ENCODE data around the gene ZNF385B.
"Not testable (repeated sequence)": the region's sequence is repeated elsewhere in the genome, so short reads cannot be mapped to it uniquely, and the experiment has no call there.

ZNF385B gene

DNA sequence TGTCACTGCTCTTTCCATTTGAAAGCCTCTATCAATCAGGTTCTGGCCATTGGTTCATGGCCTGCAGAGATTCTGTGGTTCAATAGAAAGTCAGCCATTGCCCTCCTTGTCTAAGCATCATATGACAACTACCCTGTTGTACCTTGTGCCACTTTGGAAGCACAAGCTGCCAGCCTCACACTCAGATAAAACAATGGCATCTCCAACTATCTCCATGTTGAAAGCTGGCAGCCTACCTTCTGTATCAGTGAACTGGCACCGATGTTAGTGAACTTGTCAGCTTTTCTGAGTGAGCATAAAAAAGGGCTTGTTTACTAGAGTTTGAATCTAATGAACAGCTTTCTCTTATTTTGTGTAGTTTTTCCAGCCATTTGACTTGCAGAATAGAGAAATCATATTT, 393.5 kb downstream of the ZNF385B start:
- no peak for DNase-seq

DNA sequence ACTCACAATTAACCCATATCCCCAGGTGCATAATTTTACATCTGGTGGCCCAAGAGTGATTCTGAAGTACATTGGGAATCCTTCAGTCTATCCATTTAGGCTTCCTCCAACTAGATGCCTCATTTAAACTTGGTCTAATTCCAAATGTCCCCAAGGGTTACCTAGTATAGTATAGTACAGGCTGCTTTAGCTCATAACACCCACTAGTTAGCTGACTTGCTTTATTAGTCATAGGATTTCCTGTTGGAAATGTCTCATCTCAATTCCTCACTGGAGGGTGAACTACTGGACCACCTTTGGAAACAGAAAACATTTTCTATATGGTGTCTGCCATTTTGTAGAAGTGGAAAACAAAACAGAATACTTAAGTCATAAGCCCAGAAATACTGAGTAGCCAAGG, 394.3 kb downstream of the ZNF385B start:
- no peak for DNase-seq

DNA sequence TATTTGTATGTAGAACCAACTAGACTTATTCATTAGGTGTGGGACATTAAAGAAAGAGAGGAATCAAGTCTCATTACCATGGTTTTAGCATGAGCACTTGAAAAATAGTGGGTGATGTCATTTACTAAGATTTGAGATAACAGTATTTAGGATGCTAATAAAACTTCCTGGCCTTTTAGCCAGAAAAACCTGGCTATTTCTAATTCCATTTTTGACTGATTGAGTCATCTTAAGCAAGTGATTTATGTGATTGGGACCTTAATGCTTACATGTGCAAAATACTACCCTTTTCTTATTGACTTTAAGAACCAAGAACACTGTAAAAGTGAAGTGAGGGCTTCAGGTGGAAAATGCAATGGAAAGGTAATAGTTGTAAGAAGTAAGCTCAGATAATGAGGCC, 400.0 kb downstream of the ZNF385B start:
- no peak for DNase-seq

DNA sequence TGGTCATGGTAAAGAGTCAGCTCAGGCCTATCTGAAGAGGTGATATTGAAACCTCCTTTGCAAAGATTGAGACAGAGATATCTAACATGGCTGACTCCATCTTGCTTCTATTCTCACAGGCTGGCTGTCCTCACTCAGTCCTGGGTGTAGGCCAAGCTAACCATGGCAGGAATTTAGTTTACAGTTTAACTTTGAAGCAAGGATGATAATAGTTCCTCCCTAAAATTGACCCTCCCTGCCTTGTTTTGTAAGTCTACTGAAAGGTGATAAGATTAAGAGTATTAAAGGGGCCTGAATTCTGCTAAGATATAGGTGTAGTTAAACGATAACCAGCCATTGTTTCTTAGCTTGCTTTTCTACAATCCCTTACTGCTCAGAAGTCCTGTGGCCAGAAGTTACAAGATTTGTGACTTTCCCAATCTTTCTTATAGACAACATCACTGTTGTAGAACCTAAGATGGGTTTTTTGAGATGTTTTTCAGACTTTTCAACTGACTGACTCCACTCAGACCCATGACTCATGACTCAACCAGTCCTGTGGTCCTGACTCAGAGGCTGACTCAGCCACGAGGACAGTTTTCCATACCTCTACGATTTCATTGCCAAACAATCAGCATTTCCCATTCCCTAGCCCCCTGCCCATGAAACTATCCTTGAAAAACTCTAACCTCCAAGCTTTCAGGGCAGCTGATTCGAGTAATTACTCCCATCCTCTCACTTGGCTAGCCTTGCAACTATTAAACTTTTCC, 401.1 kb downstream of the ZNF385B start:
- DNase-seq: no peak

DNA sequence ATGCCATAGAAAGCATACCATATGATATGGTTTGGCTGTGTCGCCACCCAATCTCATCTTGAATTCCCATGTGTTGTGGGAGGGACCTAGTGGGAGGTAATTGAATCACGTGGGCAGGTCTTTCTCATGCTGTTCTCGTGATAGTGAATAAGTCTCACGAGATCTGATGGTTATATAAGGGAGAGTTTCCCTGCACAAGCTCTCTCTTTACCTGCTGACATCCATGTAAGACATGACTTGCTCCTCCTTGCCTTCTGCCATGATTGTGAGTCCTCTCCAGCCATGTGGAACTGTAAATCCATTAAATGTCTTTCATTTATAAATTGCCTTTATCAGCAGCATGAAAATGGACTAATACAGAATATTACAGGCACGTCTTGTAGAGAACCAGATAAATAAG, 403.3 kb downstream of the ZNF385B start:
- not testable (repeated sequence) for DNase-seq

DNA sequence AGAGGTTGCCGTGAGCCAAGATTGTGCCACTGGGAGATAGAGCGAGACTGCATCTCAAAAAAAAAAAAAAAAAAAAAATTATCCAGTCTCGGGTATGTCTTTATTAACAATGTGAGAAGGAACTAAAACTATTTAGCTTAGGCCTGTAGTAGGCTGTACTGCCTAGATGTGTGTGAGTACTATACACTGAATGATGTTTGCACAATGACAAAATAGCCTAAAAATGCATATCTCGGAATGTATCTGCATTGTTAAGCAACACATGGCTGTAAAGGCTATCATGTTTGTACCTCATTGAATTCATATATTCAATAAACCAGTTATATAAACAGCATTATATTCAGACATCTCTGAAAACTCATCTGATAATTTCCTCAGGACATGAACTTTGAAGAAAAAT, 405.6 kb downstream of the ZNF385B start:
- DNase-seq: no peak

DNA sequence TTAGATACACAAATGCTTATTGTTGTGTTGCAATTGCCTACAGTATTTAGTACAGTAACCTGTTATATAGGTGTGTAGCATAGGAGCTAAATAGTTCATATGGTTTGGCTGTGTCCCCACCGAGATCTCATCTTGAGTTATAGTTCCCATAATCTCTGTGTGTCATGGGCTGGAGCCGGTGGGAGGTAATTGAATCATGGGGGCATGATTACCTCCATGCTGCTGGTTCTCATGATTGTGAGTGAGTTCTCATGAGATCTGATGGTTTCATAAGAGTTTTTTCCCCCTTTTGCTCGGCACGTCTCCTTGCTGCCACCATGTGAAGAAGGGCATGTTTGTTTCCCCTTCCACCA, 406.3 kb downstream of the ZNF385B start:
- no peak for DNase-seq

DNA sequence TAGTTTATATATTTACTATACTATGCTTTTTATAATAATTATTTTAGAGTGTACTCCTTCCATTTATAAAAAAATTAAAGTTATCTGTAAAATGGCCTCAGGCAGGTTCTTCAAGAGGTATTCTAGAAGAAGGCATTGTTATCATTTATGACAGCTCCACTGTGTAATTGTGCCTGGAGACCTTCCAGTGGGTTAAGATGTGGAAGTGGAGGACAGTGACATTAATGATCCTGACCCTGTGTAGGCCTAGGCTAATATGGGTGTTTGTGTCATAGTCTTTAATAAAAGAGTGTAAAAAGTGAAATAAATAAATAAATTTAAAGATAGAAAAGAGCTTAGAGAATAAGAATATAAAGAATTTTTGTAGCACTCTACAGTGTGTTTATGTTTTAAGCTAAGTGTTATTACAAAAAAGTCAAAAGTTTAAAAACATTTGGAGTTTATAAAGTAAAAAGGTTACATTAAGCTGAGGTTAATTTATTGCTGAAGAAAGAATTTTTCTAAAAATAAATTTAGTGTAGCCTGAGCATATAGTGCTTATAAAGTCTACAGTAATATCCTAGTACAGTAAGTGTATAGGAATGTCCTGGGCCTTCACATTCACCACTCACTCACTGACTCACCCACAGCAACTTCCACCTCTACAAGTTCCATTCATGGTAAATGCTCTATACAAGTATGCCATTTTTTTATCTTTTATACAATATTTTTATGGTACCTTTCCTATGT, 406.8 kb downstream of the ZNF385B start:
- no peak for DNase-seq

DNA sequence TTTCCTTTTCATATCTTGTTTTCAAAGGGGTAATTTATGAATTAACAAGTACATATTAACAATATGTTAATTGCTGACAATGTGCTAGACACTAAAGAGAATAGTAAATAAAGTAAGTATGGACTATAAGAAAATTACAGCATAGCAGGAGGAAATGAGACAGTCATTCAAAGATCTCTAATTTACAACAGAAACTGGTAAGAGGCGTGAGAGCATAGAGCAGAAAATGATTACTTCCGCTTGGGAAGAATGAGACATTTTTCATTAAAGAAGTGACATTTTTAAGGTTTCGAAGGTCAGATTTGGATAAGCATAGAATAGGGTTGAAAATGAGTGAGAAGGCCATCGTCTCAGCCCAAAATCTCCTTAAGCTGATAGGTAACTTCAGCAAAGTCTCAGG, 412.4 kb downstream of the ZNF385B start:
- no peak for DNase-seq

DNA sequence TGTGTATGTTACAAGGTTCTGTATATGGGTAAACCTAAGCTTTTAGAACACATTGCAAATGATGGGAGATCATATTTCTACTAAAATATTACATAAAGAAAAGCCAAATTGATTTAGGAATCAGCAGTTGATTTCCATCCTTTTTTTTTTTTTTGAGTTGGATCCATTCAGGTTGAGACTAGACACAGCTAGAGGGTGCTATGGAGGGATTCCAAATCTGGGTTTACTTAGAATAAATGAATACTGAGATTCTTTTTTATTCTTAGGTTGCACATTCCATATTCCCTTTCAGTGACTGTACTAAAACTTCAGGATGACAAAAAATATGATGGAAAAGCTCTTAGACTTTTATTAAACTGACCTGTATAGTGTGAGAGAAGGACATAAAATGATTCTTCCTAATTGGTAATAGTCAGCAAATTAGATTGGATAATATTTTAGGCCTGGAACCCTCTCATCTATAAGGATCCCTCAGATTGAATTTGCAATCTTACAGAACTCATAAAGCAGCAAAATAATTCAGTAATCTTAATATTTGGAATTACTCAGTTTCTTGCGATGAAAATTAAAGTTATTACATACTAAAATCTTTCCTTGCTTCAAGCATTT, 413.5 kb downstream of the ZNF385B start:
- DNase-seq: no peak

DNA sequence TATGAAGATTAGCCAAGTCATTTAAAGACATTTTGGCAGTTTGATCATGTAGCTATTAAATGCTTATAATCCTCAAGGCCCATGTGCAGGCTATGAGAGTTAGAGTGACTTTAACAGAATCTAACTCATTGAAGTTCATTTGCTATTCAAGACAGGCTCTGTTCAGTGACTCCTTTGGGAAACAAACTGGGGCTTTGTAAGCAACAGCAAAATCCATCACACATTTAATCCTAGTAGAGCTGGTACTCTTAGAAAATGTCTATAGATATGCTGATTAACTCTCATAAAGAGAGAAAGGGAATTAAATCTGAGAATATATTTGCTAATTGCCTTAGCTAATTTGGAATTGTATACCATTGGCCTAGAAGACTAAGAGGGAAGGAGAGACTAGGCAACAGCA, 414.0 kb downstream of the ZNF385B start:
- DNase-seq: no peak

DNA sequence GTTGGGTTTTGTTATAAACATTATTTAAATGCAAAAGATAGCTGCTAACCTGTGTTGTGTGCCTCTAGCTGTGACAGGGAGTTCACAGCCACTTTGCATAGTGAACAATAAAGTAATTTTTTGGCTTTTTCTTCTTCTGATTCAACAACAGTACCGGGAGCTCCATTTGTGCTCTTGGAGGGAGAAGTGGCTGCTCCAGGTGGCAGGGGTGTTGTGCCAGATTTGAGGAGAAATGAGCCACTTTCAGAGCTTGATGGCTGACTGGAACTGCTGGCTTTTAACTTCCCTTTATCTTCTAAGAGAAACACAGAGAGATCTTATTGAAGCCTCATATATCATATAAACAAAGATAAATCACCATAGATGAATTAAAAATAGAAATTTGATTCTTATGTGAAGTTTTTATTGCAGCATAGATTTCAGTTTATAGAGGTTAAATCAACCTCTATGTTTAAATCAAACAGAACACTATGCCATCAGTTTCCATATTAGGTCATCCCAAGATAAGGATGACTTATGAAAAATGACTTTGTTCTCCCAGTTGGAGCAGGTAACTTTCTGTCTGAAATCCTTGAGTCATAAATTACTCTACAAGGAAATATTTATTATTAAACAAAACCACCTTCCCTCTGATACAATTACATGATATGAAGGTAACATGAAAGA, 414.8 kb downstream of the ZNF385B start:
- DNase-seq: no peak

DNA sequence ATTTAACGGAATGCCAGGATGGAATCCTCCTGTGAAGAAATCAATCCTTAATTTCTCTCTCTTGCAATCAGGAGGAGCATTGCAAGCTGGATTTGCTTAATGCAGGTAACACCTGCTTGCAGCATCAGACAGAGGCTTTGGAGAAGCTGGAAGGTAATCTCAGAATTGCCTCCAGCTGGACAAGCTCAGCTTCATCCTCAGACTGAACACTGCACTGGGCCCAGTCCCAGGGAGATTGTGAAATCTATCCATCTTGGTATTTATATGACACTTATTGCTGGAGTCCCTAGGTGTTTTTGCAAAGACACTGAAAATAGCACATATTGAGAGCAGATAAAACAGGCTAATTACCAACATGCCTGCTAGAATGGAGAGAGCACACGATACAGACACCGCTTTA, 417.4 kb downstream of the ZNF385B start:
- DNase-seq: no peak

DNA sequence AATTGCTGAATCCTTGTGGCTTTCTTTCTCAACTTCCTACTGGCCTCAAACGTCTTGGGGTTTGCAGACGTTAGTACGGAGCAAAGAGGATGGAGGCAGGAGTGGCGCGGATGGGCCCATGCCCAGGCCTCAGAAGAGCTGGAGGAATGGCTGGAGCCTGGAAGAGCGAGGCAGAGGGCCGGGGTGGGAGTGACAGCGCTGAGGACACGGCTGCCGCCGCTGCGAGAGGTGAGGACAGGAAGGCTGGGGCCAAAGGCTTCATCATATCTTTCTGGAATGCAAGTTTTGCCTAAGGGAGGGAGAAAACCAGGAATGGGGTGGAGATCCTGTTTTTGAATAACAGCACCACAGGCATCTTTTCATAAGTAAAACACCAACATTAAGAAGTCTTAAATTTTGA, 418.2 kb downstream of the ZNF385B start:
- DNase-seq: no peak

DNA sequence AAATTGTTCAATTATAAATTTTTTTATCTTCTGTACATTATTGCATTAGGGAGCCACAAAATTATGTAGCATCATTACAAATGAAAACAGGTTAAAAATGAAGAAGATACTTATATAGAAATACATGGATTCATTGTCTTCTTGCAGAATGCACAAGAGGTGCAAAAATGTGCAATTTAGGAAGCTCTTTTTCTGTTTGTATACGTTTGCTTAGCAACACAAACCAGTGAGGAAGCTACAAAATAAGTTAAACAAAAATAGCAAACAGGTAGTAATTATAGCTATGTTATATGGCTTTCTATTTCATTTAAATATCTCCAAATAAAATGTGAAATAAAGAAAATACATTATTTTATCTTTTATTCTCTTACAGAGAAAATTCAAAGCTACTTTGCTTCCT, 419.2 kb downstream of the ZNF385B start:
- DNase-seq: no peak

DNA sequence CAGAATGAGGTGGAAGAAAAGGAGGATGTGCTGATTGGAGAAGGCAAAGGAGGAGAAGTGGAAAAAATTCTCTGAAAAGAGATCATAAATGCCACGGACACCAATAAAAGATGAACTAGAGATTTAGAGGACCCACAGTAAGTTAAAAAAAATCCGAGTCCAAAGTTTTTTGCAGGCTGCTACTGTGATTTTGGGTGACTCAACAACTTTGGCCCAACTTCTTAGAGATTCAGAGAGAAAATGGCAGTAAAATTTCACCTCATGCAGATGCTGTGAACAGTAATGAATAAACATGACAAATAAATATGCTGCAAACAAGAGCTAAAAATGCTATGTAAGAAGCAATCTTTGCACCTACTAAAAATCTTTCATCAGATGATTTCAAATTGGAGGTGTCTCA, 419.9 kb downstream of the ZNF385B start:
- DNase-seq: no peak

DNA sequence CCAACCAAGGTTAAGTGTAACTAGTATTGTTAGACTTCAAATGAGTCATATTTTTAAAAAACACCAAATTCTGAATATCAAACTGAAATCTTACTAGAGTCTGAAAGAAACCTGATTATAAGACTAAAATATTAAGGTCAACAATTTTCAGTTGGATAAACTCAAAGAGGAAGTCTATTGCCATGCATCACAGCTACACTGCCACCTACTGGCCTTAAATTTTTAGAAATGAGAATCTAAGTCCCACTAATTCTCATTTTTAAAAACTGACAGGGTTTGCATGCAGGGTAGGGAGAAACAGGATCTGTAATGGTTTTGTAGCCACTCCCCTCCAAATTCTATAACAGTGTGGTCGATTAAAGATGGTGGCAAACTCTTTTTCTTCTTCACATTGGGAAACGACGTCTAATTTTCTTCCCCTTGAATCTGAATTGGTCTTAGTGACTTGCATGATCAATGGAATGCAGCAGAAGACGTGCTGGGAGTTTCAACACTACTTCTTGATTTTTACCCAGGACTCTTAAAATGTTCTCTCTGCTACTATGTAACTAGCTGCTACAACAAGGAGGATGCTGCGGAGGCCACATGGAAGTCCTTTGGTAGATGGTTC, 420.7 kb downstream of the ZNF385B start:
- no peak for DNase-seq

DNA sequence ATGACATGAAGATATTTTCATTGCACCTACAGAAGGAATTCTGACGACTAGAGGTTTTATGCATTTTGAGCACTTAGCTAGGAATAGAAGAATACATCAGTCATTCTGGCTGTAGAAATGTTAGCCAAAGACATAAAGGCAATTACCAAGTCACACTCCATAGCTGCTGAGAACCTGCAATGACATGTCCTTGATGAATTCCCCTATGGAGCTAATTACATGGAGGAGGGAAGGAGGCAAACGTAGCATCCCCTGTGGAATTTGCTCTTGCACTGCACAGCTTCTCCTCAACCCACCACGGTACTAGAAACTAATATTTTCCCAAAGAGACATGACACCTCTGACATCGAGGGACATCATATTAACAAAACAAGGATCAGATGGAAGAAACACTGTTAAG, 422.8 kb downstream of the ZNF385B start:
- no peak for DNase-seq

DNA sequence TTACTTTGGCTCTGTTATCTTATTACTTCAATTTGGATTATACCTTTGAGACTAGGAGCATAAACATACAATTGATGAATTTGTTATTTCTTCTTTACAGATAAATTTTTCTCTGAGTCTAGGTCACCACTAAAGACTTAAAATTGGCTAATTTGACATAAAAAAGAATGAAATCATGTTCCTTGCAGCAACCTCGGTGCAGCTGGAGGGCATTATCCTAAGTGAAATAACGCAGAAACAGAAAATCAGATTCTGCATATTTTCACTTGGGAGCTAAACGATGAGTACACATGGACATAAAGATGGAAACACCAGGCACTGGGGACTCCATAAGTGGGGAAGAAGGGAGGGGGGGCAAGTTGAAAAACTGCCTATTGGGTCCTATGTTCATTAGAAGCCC, 424.0 kb downstream of the ZNF385B start:
- no peak for DNase-seq

DNA sequence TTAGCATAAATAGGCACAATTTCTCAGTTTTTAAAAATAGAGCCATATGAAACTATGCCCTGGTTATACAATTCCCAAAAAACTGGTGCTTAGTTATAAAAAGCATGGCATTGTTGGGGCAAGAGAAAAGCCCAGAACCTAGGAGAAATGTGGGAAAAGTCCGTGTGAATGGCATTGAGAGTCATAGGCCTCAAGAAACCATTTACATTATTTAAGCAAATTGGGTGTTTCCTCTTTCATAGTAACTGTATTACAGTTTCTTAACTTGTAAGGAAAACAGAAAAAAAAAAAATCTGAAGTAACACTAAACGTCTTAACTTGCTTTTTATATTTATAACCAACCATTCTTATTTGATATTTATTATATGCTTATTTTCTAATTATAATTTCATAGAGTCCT, 425.8 kb downstream of the ZNF385B start:
- DNase-seq: no peak

DNA sequence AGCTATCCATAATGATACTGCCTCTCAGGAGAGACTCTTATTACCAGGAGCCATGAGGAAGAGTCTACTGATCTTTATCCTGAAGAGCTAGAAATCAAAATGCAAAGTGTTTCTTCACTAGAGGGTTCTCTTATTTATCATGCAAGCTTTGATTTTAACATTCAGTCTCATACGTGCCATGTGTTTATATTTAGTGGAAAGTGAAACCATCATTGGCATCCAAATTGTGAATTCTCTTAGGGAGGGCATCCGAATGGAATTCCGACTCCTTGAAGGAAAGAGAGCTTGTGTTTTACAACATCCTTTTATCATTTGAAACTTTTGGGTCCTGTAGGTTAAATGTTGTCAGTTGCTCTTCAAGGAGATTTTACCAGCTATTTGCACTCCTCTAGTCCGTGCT, 426.4 kb downstream of the ZNF385B start:
- DNase-seq: no peak

DNA sequence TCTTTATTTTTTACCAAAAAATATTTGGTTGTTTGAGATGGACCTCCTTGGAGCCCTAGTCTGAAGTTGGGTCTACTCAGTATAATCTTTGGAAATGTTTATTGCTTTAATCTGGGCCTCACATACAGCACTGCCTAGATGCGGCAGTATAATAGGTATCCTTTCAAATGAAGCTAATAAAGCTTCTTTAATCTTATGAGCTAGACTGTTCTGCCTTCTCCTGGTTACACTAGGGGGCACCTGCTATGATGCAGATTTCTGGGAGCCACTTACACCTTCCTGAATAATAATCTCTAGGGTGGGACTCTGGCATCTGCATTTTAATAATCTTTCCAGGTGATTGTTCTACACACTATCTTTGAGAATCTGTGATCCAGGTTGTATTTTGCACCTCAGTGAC, 427.1 kb downstream of the ZNF385B start:
- no peak for DNase-seq

DNA sequence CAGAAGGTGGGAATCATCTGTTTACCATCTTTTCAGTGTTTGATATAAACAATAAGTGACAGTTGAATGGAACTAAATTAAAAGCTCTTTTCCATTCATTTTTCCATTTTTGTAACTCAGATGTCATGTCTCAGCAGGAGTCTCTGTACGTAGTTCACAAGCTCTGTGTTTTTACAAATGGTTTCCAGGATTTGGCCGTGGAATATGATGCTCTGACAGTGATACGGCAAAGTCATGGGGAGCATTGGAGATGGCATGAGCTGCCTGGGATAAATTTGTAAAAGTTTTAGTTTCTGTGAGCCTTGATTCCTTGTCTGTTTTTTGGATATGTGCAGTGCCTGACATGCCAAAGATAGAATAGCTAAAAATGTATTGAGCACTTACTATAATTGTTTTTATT, 428.7 kb downstream of the ZNF385B start:
- no peak for DNase-seq

DNA sequence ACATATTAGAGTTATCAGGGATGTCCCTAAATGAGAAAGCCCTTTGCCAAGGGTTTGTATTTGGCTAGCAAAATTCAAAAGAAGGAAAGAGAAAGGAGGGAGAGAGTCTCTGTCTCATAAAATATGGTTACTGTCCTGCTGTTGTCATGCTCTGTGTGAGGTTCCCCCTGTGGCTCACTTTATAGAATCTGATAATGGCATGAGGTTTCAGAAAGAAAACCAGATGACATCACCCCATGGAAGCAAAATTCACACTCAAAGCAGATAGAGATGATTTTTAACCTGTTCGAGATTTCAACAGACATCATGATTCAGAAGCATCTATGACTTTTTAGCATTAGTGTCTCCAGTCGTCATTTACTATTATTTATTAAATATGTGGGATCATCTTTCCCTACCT, 431.8 kb downstream of the ZNF385B start:
- no peak for DNase-seq

All from activated CD4-positive, CD25-positive, alpha-beta regulatory T cell treated with anti-CD3 and anti-CD28 coated beads, Interleukin-2, amount 50 U/mL, for 72 hours (primary cell).